ENCODE data around the gene NCAM2.

The NCAM2 gene

DNA sequence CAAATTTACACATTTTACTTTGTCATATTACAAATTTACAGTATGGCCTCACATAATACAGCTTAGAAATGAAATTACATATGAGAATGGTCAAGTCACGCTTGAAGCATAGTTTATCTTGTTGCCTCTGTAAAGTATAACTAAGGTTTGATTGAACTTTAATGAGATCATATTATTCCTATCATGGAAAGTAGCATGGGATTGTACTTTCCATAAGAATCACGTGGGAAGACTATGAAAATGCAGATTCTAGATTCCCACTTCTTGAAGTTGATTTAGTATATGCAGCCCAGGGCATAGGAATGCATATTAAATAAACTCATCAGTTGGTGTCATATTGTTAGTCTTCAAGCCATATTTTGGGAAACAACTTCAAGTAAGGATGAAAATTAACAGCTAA lies 342.8 kb downstream of the NCAM2 start:
- no peak overlapping the region for H3K4me3 ChIP-seq (ENCODE audit: low read length)
- TF ChIP-seq, protein P1, sequence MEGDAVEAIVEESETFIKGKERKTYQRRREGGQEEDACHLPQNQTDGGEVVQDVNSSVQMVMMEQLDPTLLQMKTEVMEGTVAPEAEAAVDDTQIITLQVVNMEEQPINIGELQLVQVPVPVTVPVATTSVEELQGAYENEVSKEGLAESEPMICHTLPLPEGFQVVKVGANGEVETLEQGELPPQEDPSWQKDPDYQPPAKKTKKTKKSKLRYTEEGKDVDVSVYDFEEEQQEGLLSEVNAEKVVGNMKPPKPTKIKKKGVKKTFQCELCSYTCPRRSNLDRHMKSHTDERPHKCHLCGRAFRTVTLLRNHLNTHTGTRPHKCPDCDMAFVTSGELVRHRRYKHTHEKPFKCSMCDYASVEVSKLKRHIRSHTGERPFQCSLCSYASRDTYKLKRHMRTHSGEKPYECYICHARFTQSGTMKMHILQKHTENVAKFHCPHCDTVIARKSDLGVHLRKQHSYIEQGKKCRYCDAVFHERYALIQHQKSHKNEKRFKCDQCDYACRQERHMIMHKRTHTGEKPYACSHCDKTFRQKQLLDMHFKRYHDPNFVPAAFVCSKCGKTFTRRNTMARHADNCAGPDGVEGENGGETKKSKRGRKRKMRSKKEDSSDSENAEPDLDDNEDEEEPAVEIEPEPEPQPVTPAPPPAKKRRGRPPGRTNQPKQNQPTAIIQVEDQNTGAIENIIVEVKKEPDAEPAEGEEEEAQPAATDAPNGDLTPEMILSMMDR (IDR thresholded peaks at IDR 0.05; ENCODE audit: insufficient read depth, low read depth, low read length, missing control alignments) = no peak
- no peak for DNase-seq (ENCODE audit: low read depth)

- DNase-seq (ENCODE audit: low read depth) = no peak
- TF ChIP-seq, protein P1 (IDR thresholded peaks at IDR 0.05; ENCODE audit: insufficient read depth, low read depth, low read length, missing control alignments) = no peak
- H3K4me3 ChIP-seq (ENCODE audit: low read length) = no peak overlapping the region
Observed at GRCh38 chr21:21345296-21345695, 347.1 kb downstream of the NCAM2 start.

- TF ChIP-seq, protein P1 (IDR thresholded peaks at IDR 0.05; ENCODE audit: insufficient read depth, low read depth, low read length, missing control alignments) = no peak
- H3K4me3 ChIP-seq (ENCODE audit: low read length) = no peak overlapping the region
- DNase-seq (ENCODE audit: low read depth) = no peak
Observed at GRCh38 chr21:21345872-21346271, 347.7 kb downstream of the NCAM2 start.

DNA sequence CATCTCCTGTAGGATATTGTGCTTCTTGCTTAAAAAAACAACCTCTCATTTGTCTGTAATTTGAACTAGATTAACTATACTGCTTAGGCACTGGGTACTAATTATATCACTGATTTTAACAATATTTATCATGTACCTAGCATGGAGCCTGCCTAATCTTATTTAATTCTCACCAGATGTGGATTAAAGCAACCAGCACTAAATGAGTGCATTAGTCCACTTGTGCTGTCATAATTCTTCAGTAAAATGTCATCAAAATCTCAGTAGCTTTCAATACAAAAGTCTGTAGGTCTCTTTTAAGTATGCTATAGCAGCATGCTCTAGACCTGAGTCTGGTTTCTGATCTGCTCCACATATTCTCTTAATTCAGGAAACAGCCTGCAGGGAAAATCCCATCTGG lies 368.1 kb downstream of the NCAM2 start:
- no peak for DNase-seq (ENCODE audit: low read depth)
- TF ChIP-seq, protein P1 (IDR thresholded peaks at IDR 0.05; ENCODE audit: insufficient read depth, low read depth, low read length, missing control alignments) = no peak
- H3K4me3 ChIP-seq (ENCODE audit: low read length) = no peak overlapping the region

DNA sequence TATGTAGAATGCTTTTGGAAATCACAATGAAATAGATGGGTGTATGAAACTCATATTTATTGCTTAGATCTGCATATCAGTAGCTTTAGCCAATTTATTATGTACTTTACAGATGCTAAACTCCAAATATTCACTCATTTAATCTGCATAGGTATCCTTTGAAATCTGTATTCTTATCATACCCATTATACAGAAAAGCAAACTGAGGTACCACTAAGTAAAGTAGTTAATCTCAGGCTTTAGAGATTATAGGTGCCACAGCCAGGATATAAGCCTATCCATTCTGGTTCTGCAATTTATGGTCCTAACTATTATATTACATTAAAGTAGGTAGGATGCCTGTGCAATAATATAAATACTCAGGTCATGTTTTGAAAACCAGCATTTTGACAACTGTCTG lies 369.4 kb downstream of the NCAM2 start:
- TF ChIP-seq, protein P1 (IDR thresholded peaks at IDR 0.05; ENCODE audit: insufficient read depth, low read depth, low read length, missing control alignments) = no peak

GRCh38 chr21:21373969-21374368 lies 375.8 kb downstream of the NCAM2 start:
- TF ChIP-seq, protein P1 (IDR thresholded peaks at IDR 0.05; ENCODE audit: insufficient read depth, low read depth, low read length, missing control alignments) = no peak
- DNase-seq (ENCODE audit: low read depth) = no peak
- no peak overlapping the region for H3K4me3 ChIP-seq (ENCODE audit: low read length)

More for the DNA sequence above, 369.4 kb downstream of the NCAM2 start:
- DNase-seq (ENCODE audit: low read depth) = no peak
- H3K4me3 ChIP-seq (ENCODE audit: low read length) = no peak overlapping the region

DNA sequence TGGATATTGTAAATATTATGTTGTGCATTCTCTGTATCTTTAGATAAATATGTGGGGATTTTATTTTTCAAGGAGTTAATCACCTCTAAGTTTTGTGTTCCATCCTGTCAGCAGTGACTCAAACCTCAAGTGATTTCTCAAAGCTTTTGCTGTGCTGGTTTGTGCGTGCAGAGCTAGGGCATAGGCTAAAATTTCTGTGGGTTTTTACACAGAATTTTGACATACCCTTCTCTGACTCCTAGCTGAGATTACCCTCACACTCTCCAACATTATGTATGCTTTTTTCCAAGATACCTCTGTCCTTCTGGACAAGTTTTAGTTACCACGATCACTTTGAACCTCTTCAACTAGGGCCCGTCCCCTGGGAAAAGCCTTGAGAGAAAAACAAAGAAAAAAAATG lies 384.9 kb downstream of the NCAM2 start:
- no peak overlapping the region for H3K4me3 ChIP-seq (ENCODE audit: low read length)
- TF ChIP-seq, protein P1 (IDR thresholded peaks at IDR 0.05; ENCODE audit: insufficient read depth, low read depth, low read length, missing control alignments) = no peak
- no peak for DNase-seq (ENCODE audit: low read depth)
